ENCODE results near the gene DERL3.

GRCh38 chr22:23874871-23875270, 36.1 kb upstream of the DERL3 start:
- TF ChIP-seq CTCF (optimal IDR thresholded peaks at IDR 0.05 in 1 of 3, IDR thresholded peaks at IDR 0.05 in 1 of 3, conservative IDR thresholded peaks at IDR 0.05 in 1 of 3; ENCODE audit: extremely low read depth in 1 of 3, insufficient read depth in 2 of 3, low read length in 3 of 3) (no peak), EZH2 (IDR thresholded peaks at IDR 0.05; ENCODE audit: low read length) (no peak)
